Ovary (tissue), 9 donors: ENCODE results near the gene SPSB1. TPM values are rescaled to one million over a fixed set of nuclear protein-coding genes. Genes with fewer than 3 reads are reported as not detected.
A peak's percentile ranks its signal among the peaks of the same experiment; 100 is the strongest.

Experiments used
- DNase-seq, 5 donors: peaks; one replicate each; pipeline ENCODE4 v3.0.0-alpha.2; 2019 to 2020
- H3K27ac ChIP-seq, 2 donors: fragments of 200-600 bp; one replicate each; pipeline versions ENCODE4 v1.5.1 to v1.8.0; 2019 to 2022
- H3K27me3 ChIP-seq: fragments of 200-600 bp; one replicate; pipeline ENCODE4 v1.8.0; 2022
- H3K36me3 ChIP-seq: fragments of 200-600 bp; sonication (generic); one replicate; pipeline ENCODE4 v1.5.1; 2019
- H3K4me1 ChIP-seq: one replicate; pipeline ENCODE4 v1.8.1; 2013; ENCODE audit warnings: mild to moderate bottlenecking, moderate library complexity; ENCODE audit not compliant: insufficient read depth
- H3K4me3 ChIP-seq: fragments of 200-600 bp; sonication (generic); one replicate; pipeline ENCODE4 v1.5.1; 2017
- H3K9me3 ChIP-seq, 2 donors: fragments of 200-600 bp in 1 of 2; sonication (generic) in 1 of 2; one replicate each; pipeline versions ENCODE4 v1.5.1 to v1.8.1; 2013 to 2019; ENCODE audit warnings: mild to moderate bottlenecking in 1 of 2, moderate library complexity in 1 of 2
- CTCF ChIP-seq, 3 donors: fragments of 450-650 bp in 2 of 3; fragments of 200-600 bp in 1 of 3; IDR thresholded peaks; one replicate each; pipeline versions ENCODE4 v1.5.1 to v1.8.0; 2016 to 2022; ENCODE audit warnings: antibody characterized with exemption in 3 of 3, mild to moderate bottlenecking in 1 of 3
- EP300 ChIP-seq: sonication (generic); formaldehyde crosslinking; IDR thresholded peaks from one replicate; pipeline ENCODE4 v1.6.1; 2017; ENCODE audit warnings: antibody characterized with exemption
- POLR2A ChIP-seq: fragments of 450-650 bp; IDR thresholded peaks from one replicate; pipeline ENCODE4 v1.6.1; 2017; ENCODE audit warnings: antibody characterized with exemption, mild to moderate bottlenecking, moderate library complexity
- WGBS, 3 donors: extraction: QIAGEN DNeasy Blood & Tissue Kit in 1 of 3; methylation state at CpG; one replicate each; pipeline versions ENCODE4 v1.1.5 to v1.1.7; 2013 to 2017; 5-methylcytosine and 5-hydroxymethylcytosine counted together
- intact Hi-C, 4 donors: fragments of 100-400 bp; cut with DNase I; formaldehyde crosslinking; loops; one replicate each; pipeline versions ENCODE4 v1.11.0 to v1.15.1; 2022 to 2023
- polyA plus RNA-seq, 2 donors: library from polyadenylated mRNA; stranded (reverse); fragments of 200-250 nt in 1 of 2; fragments of 350-450 nt in 1 of 2; fragmentation: Illumina TruSeq in 1 of 2; extraction: RNeasy Lipid Tissue Mini Kit (QIAGEN cat#74804) in 1 of 2; gene quantifications; one replicate each; pipeline ENCODE4 v1.2.3, GENCODE V29; 2013 to 2014
- total RNA-seq, 7 donors: library from RNA; depleted of rRNA in 2 of 7; stranded (reverse); fragments of >200 nt in 2 of 7; fragmentation: NEBNext Ultra II Directional in 3 of 7; extraction: Animal tissue kit (Norgen Biotek cat#: 25700) in 3 of 7; gene quantifications; one replicate each; pipeline versions ENCODE4 v1.1.0 to v1.2.4, GENCODE V29; 2016 to 2023
- donor health status: DM: no; HTN: no; CAD: no; lungs with moderate emphysema.
- donor health status: DM: no; HTN: no; CAD: no.
- donor health status: Bipolar disorder and iron deficiency.
- donor health status: DM: yes; HTN: yes; CAD: no.
- donor health status: DM: no; HTN: no; CAD: no.
- donor health status: DM: yes; HTN: yes; CAD: no.

The SPSB1 gene
- total and polyA plus RNA-seq, 9 donors, result 20.4 to 69.6 (median 34.4) TPM

GRCh38 chr1:9367806-9368205, 75.1 kb downstream of the SPSB1 start:
- H3K4me1 ChIP-seq, result peaks cover 23% of the 10 kb centered on the region

DNA sequence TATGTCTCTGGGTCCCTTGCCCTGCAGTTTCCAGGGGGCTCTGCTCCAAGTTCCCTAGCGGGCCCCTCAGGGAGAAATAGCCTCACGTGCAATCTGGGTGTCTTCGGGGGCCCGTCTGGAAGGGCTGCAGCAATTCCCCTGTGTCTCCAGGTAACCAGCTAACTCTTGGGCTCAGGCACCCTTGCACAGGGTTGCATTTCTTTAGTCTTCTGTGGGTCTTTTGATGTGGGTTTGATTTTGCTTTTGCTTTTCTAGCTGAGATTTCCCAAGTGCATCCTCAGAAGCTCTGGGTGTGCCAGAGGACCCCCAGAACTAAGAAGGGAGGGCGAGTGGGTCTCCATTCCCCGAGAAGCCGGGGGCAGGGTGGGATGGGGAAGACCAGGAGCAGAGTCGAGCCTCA, 75.7 kb downstream of the SPSB1 start:
- TF ChIP-seq EP300, result no peak
- no peak for TF ChIP-seq CTCF (IDR thresholded peaks at IDR 0.05)
- no peak for TF ChIP-seq POLR2A
- Histone ChIP-seq H3K4me3 (no peak overlapping the region), H3K4me1 (peaks cover 27% of the 10 kb centered on the region), H3K36me3 (no peaks in the 10 kb centered on the region), H3K9me3 (no peaks in the 10 kb centered on the region), H3K27me3 (no peaks in the 10 kb centered on the region), H3K27ac (no peak overlapping the region)
- DNase-seq, result no peak
- WGBS, 3 donors, result 70 to 82% (median 75%) methylated on average over 8 of the region's 8 CpGs
- intact Hi-C loops, result no loop called here

More at GRCh38 chr1:9367806-9368205, 75.1 kb downstream of the SPSB1 start:
- DNase-seq, result no peak
- Histone ChIP-seq H3K4me3 (no peak overlapping the region), H3K9me3 (no peaks in the 10 kb centered on the region), H3K36me3 (no peaks in the 10 kb centered on the region), H3K27ac (no peak overlapping the region), H3K27me3 (no peaks in the 10 kb centered on the region)
- intact Hi-C loops, result no loop called here
- WGBS, 3 donors, result 78 to 84% (median 79%) methylated on average over 9 of the region's 9 CpGs
- TF ChIP-seq CTCF (IDR thresholded peaks at IDR 0.05), result no peak
- TF ChIP-seq EP300, result no peak
- no peak for TF ChIP-seq POLR2A

DNA sequence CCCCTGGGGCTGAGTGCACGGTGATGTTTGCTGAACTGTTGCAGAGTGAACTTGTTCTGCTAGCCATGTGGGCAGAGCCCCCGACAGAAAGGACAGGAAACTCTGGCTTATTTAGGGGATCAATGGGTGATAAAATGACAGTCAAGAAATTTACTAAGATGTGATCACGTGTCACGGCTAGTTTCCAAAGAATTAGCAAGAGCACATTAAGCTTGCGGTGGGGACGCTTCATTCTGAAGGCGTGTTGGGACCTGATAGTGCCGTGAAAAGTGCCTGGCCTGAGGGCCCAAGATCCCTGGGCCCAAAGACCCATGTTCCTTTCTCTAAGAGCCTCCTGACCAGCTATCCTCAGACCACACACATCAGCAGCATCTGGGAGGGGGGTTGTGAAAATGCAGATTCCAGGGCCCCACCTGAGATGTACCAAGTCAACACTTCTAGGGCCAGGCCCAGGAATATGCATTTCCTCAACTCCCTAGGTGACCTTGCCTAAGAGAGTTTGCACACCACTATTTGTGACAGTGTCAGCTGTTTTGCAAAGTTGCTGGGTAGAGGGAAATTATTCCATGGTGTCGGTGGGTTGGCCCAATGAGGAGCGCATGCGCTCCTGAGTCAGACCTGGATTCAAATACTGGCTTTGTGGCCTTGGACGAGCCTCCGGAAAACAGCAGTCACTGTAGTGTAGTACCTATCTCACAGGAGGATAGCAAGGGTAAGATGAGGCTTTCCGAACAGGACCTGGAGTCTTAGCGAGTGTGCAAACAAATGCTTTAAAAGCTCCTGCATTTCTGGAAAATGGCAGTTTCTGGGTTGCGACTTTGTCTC, 77.5 kb downstream of the SPSB1 start:
- Histone ChIP-seq H3K4me3 (no peak overlapping the region), H3K36me3 (no peaks in the 10 kb centered on the region), H3K9me3 (no peaks in the 10 kb centered on the region), H3K27ac (no peak overlapping the region), H3K4me1 (peaks cover 29% of the 10 kb centered on the region), H3K27me3 (no peaks in the 10 kb centered on the region)
- no peak for DNase-seq
- intact Hi-C loops, result loop anchor here in 3 of 4 donors (2.0 to 10.0 kb wide), 3 partner anchors 65 to 78 kb away; partner anchors contain the start of gene SPSB1 (in 1 of the 3)
- WGBS, 3 donors, result 89 to 92% (median 90%) methylated on average over 16 of the region's 16 CpGs
- TF ChIP-seq POLR2A, result no peak
- TF ChIP-seq CTCF (IDR thresholded peaks at IDR 0.05), result no peak
- TF ChIP-seq EP300, result no peak

DNA sequence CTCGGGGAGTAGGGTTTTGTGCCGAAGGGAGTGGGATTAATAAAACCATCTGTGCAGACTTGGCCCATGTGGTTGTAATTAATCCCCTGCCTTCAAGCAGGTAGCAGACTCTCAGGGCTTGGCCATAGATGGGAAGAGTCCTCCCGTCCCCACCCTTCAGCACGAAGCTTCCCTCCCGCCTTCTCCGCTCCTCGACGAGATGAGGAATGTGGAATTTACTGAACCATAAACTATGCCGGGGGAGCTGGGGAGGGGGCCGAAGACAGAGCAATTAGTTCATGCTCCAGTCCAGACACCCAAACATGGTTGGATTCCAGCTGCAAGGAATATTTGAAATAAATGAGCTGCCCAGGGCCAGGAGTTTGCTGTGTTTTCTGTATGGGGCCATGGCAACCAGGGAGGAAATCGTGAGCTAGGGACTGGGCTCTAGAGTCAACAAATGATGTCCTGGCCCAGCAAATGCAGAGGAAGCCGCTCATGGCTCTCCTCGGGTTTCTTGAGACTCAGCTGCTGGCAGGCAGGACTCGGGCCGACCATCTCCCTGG, 78.8 kb downstream of the SPSB1 start:
- H3K9me3 ChIP-seq, result no peaks in the 10 kb centered on the region
- peaks cover 40% of the 10 kb centered on the region for H3K4me1 ChIP-seq
- no peak overlapping the region for H3K4me3 ChIP-seq
- intact Hi-C loops, result loop anchor here in 3 of 4 donors (2.0 to 10.0 kb wide), 3 partner anchors 63 to 79 kb away; partner anchors contain the start of gene SPSB1 (in 1 of the 3)
- H3K36me3 ChIP-seq, result no peaks in the 10 kb centered on the region
- no peaks in the 10 kb centered on the region for H3K27me3 ChIP-seq
- H3K27ac ChIP-seq, result peak overlapping the region; percentile 14 to 55
- DNase-seq, result peak; percentile 60 to 86 (median 78)
- 4 to 13% (median 8%) methylated on average over 15 of the region's 15 CpGs for WGBS, 3 donors
- no peak for TF ChIP-seq CTCF (IDR thresholded peaks at IDR 0.05)
- TF ChIP-seq POLR2A, result no peak
- TF ChIP-seq EP300, result no peak
